M059J (cell line): ENCODE measurements around the gene SULF2. TPM values are rescaled to one million over a fixed set of nuclear protein-coding genes. Genes with fewer than 3 reads are reported as not detected.

Experiments
- DNase-seq: peaks from one replicate; pipeline ENCODE4 v3.0.0-alpha.2; 2012; ENCODE audit warnings: low read depth
- total RNA-seq: library from RNA; depleted of rRNA; stranded (reverse); fragments of >200 nt; shearing (Covaris generic); gene quantifications from 2 replicates; pipeline ENCODE4 v1.2.3, GENCODE V29; 2014

SULF2 gene
- total RNA-seq, 1 experiment from 2014 or later = 140 TPM

GRCh38 chr20:47684306-47685080, 100.8 kb downstream of the SULF2 start:
- no peak for DNase-seq

GRCh38 chr20:47682916-47683315, 102.4 kb downstream of the SULF2 start:
- no peak for DNase-seq

- peak; percentile 46 for DNase-seq
These were observed 103.1 kb downstream of the SULF2 start for GRCh38 chr20:47682028-47682783.

GRCh38 chr20:47680804-47681529, 104.3 kb downstream of the SULF2 start:
- DNase-seq = peak; percentile 82

- no peak for DNase-seq
These were observed 105.8 kb downstream of the SULF2 start for GRCh38 chr20:47679462-47679861.

- no peak for DNase-seq
These were observed 106.7 kb downstream of the SULF2 start for GRCh38 chr20:47678536-47678935.

GRCh38 chr20:47677635-47678453, 107.4 kb downstream of the SULF2 start:
- DNase-seq = peak; percentile 45

GRCh38 chr20:47676912-47677634, 108.2 kb downstream of the SULF2 start:
- no peak for DNase-seq

GRCh38 chr20:47676219-47676721, 109.0 kb downstream of the SULF2 start:
- no peak for DNase-seq

GRCh38 chr20:47675190-47676142, 109.8 kb downstream of the SULF2 start:
- DNase-seq = no peak

- DNase-seq = no peak
These were observed 110.6 kb downstream of the SULF2 start for GRCh38 chr20:47674686-47675085.

- DNase-seq = no peak
These were observed 111.1 kb downstream of the SULF2 start for GRCh38 chr20:47674145-47674544.

- no peak for DNase-seq
These were observed 111.7 kb downstream of the SULF2 start for GRCh38 chr20:47673671-47673955.

GRCh38 chr20:47672886-47673670, 112.2 kb downstream of the SULF2 start:
- no peak for DNase-seq

- DNase-seq = no peak
These were observed 113.1 kb downstream of the SULF2 start for GRCh38 chr20:47672166-47672565.

GRCh38 chr20:47670913-47671312, 114.4 kb downstream of the SULF2 start:
- DNase-seq = no peak

GRCh38 chr20:47669927-47670890, 115.1 kb downstream of the SULF2 start:
- no peak for DNase-seq

- DNase-seq = no peak
These were observed 115.8 kb downstream of the SULF2 start for GRCh38 chr20:47669489-47669888.
